ENCODE data around the gene DNTT.

DNTT gene

GRCh38 chr10:96387161-96387560 is 82.9 kb downstream of the DNTT start:
- no peak for DNase-seq (ENCODE audit: low read depth)
- TF ChIP-seq CTCF (IDR thresholded peaks at IDR 0.05; ENCODE audit: low read depth, low read length), result no peak
- TF ChIP-seq MAX (IDR thresholded peaks at IDR 0.05; ENCODE audit: low read depth, low read length), result no peak
- TF ChIP-seq POLR2A (IDR thresholded peaks at IDR 0.05; ENCODE audit: extremely low read depth, insufficient read length), result no peak
- TF ChIP-seq MYC (IDR thresholded peaks at IDR 0.05; ENCODE audit: low read depth, low read length), result no peak
- no peak overlapping the region for H3K4me3 ChIP-seq (ENCODE audit: low read depth, low read length)

GRCh38 chr10:96387601-96388000 is 83.4 kb downstream of the DNTT start:
- TF ChIP-seq POLR2A (IDR thresholded peaks at IDR 0.05; ENCODE audit: extremely low read depth, insufficient read length) (no peak), MAX (IDR thresholded peaks at IDR 0.05; ENCODE audit: low read depth, low read length) (no peak), MYC (IDR thresholded peaks at IDR 0.05; ENCODE audit: low read depth, low read length) (no peak)
- DNase-seq (ENCODE audit: low read depth), result no peak
- H3K4me3 ChIP-seq (ENCODE audit: low read depth, low read length), result no peak overlapping the region

Data from NB4 (cell line).